NCI-H460 (cell line): ENCODE results near the gene SETD1A. TPM values are rescaled to one million over a fixed set of nuclear protein-coding genes. Genes with fewer than 3 reads are reported as not detected.

Experiments
- DNase-seq: peaks from one replicate; pipeline ENCODE4 v3.0.0-alpha.2; 2016; ENCODE audit warnings: low read depth; ENCODE audit errors: extremely low read depth
- total RNA-seq: library from RNA; depleted of rRNA; stranded (reverse); fragments of >200 nt; shearing (Covaris generic); gene quantifications from 2 replicates; pipeline ENCODE4 v1.2.3, GENCODE V29; 2014

SETD1A gene
- total RNA-seq, 1 experiment from 2014 or later: 5.0 TPM

DNA sequence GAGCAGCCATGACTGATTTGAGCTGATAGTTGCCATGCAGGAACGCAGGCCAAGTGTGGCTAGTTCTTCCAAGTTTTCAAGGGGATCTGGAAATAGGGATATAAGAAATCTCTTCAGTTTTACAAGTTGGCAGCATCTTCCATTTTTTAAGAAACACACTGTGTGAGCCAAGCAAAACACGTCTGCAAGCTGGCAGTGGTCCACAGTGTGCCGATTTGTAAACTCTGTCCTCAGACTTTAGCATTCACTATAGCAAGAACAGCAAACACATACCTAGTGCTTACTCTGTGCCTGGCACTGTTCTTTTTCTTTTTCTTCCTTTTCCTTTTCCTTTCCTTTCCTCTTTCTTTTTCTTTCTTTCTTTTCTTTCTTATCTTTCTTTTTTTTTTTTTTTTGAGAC, 5.8 kb upstream of the SETD1A start:
- no peak for DNase-seq

DNA sequence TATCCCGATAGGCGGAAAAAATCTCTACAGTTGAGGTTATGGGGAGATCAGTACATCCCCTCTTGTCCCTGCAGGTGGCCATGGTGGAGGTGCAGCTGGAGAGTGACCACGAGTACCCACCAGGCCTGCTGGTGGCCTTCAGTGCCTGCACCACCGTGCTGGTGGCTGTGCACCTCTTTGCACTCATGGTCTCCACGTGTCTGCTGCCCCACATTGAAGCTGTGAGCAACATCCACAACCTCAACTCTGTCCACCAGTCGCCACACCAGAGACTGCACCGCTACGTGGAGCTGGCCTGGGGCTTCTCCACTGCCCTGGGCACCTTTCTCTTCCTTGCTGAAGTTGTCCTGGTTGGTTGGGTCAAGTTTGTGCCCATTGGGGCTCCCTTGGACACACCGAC, 4.4 kb upstream of the SETD1A start:
- DNase-seq: no peak

DNA sequence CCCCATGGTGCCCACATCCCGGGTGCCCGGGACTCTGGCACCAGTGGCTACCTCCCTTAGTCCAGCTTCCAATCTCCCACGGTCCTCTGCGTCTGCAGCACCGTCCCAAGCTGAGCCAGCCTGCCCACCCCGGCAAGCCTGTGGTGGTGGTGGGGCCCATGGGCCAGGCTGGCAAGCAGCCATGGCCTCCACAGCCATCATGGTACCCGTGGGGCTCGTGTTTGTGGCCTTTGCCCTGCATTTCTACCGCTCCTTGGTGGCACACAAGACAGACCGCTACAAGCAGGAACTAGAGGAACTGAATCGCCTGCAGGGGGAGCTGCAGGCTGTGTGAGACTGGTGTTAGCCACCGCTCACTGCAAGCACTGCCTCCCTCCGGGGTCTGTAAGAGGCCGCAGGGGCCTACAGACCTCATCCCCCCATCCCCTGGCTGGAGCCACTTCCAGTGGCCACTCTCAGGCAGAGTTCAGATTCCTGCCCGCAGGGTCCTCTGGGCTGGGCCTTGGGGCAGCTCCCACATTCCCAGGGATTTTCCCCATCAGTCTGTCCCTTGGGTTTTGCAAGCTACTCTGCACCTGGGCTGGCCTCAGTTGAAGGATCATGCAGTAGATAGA, 3.9 kb upstream of the SETD1A start:
- peak; percentile 74 for DNase-seq

DNA sequence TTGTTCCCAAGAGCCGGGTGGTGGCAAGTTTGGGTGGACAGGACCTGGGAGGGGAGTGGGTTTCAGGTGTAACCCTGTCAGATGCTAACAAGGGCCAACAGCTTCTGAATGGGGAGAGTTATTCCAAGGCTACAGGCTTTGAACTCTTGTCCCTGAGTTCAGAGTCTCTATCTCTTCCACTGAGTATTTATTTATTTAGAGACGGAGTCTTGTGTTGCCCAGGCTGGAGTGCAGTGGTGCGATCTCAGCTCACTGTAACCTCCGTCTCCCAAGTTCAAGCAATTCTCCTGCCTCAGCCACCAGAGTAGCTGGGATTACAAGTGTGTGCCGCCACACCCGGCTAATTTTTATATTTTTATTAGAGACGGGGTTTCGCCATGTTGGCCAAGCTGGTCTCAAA, 2.6 kb upstream of the SETD1A start:
- no peak for DNase-seq

DNA sequence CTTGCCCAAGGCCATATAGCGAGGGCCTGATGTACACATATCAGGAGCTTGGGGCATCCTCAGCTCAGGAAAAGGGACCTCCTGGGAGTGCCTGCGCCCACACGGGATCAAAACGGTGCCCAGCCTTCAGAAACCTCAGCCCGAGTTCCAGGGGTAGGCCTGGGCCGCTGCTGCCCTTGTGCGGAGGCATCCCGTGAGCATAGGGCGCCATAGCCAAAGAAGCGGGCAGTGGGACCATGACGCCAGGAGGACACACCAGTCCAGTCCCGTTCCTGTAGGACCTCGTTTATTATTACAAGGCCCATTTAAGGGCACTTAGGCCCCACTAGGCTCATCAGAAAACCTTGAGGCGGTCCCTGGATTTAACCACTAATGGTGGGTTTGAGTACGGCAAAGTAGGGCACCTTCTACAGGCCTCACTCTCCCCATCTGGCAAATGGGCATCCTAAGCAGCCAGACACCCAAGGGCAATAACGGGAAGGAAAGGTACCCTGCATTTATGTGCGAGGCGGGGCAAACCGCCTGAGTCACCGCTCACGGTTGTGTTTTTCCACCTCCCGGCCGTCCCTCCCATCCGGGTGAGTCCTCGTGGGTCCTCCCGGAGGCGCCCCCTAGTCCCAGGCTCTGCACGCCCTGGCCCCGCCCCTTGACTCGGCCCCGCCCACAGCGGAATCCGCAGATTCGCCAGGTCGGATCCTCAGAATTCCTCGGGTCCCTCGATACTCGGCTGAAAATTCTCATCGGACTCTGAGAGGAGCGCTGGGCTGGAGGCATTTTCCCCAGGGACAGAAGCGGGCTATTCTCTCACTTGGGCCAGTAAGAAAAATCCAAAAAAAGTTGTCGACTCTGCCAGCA, 726 bp upstream of the SETD1A start:
- DNase-seq: peak; percentile 77

DNA sequence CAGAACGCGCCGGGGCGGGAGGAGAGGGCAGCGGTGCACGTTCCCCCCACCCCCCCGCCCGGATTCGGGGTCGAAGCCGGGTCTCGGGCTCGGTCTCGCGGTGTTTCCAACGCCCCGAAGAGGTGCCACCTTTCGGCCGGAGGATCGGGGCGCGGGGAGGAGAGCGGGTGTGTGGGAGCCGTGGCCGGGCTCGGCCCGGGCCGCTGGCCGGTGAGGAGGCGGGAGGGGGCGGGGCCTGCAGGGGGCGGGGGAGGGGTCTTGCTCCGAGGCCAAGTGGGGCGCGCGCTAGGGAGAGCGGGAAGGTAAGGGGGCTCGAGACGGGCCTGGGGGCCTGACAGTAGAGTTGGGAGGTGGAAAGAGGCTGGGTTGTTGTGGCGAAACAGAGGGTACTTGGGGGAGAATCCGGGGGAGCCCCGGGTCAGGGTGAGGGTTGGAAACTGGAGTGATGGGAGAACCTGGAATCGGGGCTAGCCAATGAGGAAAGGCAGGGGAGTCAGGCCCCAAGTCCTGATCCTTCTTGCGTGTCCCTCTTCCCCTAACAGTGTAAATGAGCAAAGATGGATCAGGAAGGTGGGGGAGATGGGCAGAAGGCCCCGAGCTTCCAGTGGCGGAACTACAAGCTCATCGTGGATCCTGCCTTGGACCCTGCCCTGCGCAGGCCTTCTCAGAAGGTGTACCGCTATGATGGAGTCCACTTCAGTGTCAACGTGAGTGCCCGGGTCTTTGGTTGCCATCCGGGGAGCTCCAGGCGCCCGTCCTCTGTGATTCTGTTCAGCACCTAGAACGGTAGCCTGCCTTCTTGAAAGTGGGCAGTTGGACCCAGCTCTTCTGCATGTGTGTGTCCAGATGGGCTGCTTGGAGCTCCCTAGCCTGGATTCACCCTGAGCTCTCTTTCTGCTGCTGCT, 873 bp downstream of the SETD1A start:
- peak; percentile 33 for DNase-seq

DNA sequence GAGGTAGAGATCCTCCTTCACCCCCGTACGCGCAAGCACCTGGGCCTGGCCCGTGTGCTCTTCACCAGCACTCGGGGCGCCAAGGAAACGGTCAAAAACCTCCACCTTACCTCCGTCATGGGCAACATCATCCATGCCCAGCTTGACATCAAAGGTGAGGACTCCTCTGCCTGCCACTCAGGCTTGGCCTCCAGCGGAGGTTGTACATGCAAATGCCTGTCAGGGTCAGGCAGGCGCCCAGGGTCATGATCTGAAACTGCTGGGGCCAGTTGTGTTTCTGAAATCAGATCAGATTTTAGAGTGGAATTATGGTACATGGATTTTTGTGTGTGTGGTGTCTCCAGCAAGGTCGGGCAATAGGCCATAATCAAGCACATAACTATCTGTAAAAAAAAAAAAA, 3.8 kb downstream of the SETD1A start:
- DNase-seq: no peak

DNA sequence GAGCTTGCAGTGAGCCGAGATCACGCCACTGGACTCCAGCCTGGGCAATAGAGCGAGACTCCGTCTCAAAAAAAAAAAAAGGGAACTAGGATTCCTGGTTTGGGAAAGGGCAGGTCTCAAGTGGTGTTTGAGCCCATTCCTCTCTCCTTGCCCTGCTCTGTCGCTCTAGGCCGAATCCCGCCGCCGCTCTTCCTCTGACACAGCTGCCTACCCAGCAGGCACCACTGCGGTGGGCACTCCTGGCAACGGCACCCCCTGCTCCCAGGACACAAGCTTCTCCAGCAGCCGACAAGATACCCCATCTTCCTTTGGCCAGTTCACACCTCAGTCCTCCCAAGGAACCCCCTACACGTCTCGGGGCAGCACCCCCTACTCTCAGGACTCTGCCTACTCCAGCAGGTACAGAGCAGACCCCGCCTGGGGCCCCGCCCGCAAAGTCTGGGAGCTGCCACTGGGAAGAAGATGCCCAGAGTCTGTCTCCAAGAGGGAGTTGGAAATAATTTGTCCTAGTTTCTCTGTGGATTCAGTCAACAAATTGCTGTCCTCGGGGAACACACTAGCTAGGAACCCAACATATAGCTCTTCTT, 6.5 kb downstream of the SETD1A start:
- DNase-seq: no peak

DNA sequence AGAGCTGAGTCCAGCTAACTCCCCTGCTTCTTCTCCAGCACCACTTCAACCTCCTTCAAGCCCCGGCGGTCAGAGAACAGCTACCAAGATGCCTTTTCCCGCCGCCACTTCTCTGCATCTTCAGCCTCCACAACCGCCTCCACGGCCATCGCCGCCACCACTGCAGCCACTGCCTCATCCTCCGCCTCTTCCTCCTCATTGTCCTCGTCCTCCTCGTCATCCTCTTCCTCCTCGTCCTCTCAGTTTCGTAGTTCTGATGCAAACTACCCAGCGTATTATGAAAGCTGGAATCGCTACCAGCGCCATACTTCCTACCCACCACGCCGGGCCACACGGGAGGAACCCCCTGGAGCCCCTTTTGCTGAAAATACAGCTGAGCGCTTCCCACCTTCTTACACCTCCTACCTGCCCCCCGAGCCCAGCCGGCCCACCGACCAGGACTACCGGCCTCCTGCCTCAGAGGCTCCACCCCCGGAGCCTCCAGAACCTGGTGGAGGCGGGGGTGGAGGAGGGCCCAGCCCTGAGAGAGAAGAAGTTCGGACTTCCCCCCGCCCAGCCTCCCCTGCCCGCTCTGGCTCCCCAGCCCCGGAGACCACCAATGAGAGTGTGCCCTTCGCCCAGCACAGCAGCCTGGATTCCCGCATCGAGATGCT, 7.1 kb downstream of the SETD1A start:
- DNase-seq: no peak

DNA sequence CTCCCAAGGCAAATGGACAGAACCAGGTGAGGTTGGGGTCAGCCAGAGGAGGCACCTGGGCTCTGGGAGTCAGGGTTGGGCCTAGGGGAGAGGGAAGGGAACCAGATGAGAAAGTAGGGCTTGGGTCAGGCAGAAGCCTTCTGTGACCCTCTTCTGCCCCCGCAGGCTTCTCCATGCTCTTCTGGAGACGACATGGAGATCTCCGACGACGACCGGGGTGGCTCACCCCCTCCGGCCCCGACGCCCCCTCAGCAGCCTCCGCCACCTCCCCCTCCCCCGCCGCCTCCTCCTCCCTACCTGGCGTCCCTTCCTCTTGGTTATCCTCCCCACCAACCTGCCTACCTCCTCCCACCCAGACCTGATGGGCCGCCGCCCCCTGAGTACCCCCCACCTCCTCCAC, 7.9 kb downstream of the SETD1A start:
- DNase-seq: no peak

DNA sequence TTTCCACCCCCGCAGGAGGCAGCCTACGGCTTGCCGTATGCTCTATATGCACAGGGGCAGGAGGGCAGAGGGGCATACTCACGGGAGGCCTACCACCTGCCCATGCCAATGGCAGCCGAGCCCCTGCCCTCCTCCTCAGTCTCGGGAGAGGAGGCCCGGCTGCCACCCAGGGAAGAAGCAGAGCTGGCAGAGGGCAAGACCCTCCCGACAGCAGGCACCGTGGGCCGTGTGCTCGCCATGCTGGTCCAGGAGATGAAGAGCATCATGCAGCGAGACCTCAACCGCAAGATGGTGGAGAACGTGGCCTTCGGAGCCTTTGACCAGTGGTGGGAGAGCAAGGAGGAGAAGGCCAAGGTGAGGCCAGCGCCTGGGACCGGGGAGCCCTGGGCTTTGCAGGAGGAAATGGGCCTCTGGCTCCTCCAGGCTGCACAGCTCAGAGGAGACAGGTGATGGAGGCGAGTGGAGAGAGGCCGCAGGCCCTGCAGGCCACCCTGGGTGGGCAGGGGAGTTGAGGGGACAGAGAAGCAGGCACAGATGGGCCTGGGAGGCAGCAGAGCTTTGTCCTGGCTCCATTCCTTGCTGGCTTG, 8.6 kb downstream of the SETD1A start:
- DNase-seq: no peak

DNA sequence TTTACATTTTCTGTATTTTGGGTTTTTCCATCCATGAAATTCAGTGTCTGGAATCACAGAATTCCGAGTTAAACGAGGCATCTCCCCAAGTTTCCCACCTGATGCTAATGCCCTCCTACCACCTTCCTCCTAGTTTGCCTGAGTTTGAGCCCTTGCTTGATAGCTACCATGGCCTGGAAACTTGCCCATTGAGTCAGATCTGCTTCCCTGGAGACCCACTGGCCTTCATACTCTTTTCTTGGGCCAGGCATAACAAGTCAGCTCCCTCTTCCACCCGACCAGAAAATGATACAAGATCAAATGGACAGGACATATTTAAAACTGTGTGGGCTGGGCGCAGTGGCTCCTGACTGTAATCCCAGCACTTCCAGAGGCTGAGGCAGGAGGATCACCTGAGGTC, 10.2 kb downstream of the SETD1A start:
- no peak for DNase-seq

DNA sequence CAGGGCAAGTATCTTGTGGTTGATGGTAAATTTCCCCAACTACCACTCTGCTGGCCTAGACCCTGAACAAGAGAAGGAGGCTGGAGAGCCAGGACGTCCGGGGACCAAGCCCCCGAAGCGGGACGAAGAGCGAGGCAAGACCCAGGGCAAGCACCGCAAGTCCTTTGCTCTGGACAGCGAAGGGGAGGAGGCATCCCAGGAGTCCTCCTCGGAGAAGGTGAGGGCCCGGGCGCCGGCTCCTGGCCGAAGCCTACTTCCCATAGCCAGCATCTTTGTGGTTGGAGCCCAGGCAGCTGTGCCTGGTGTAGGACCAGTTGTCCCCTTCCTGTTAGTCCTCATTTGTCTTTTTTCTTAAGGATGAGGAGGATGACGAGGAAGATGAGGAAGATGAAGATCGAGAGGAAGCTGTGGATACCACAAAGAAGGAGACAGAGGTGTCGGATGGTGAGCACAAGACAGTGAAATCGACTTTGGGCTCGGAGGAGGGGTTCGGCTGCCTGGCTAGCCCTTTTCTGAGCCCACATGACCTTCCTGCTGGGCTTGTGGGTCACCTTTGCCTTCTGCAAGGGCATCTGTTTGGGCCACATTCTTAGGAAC, 11.8 kb downstream of the SETD1A start:
- no peak for DNase-seq

DNA sequence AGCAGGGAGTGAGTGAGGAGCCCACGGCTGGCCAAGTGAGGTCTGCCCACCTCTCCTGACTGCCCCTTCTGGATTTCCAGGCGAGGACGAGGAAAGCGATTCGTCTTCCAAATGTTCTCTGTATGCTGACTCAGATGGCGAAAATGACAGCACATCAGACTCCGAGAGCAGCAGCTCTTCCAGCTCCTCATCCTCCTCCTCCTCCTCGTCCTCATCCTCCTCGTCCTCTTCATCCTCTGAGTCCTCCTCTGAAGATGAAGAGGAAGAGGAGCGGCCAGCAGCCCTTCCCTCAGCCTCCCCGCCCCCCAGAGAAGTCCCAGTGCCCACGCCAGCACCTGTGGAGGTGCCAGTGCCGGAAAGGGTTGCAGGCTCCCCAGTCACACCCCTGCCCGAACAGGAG, 13.7 kb downstream of the SETD1A start:
- no peak for DNase-seq

DNA sequence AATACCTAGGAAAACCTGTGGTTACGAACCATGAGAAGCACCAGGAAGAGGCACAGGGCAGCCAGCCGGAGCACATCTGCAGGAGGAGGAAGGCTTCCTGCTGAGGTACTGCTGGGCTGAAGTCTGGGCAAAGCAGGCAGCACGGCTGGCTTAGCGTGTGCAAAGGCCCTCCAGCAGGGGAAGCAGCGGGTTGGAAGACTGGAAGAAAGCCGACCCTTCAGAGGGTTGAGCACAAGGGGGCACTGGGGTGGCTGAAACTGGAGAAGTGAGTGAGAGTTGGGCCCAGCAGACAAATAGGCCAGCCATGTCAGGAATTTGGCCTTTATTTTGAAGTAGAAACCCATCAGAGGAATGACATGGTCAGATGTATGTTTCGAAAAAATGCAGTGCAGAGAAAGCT, 15.3 kb downstream of the SETD1A start:
- no peak for DNase-seq

DNA sequence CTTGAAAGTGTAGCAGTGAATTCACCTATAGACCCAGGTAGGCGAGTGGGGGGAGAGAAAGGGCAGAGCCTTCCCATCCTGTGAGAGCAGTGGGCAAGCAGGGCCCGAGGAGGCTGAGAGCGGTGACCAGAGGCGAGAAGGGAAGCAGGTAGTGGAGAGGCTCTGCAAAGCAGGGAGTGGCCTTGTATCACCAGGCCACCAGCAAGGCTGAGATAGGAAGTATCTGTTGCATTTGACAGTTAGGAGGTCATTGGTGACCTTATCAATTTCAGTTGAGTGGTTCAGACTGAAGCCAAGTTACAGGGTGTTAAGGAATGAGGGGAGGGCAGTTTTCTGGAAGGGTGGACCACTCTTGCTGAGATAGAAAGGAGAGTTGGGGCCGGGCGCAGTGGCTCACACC, 16.8 kb downstream of the SETD1A start:
- no peak for DNase-seq

DNA sequence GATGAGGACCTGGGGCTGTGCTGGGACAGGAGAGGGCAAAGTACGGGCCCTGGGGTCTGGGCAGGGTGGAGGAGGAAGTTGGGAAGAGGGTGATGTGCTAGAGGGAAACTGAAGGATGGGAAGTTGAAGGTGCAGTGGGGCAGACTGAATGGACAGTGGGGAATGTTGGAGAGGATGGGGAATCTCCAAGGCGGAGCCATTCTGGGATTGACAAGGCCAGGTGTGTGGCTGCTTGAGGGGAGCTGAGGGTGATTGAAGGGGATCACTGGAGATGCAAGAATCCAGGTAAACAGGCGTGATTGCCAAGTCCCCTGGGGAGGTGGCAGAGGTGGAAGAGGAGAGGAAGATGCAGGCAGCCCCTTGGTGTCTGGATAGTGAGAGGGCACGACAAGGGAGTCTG, 18.9 kb downstream of the SETD1A start:
- no peak for DNase-seq

DNA sequence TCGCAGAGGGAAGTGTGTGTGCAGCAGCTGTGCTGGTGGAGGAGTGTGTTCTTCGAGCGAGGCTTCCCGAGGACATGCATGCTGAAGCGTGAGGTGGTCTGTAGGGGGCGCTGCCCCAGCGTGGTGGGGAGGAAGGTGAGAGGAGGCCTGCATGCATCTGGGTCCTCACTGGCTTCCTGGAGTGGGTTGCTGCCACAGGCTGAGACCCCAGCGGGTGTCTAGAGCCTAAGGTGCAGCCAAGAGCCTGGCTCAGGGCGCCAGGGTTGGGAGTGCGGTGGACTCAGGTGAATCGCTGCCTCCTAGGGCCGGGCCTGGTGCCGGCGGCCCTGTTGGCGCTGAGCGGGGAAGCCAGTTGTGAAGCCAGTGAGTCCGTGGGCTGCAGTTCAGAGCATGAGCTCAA, 19.9 kb downstream of the SETD1A start:
- DNase-seq: no peak

DNA sequence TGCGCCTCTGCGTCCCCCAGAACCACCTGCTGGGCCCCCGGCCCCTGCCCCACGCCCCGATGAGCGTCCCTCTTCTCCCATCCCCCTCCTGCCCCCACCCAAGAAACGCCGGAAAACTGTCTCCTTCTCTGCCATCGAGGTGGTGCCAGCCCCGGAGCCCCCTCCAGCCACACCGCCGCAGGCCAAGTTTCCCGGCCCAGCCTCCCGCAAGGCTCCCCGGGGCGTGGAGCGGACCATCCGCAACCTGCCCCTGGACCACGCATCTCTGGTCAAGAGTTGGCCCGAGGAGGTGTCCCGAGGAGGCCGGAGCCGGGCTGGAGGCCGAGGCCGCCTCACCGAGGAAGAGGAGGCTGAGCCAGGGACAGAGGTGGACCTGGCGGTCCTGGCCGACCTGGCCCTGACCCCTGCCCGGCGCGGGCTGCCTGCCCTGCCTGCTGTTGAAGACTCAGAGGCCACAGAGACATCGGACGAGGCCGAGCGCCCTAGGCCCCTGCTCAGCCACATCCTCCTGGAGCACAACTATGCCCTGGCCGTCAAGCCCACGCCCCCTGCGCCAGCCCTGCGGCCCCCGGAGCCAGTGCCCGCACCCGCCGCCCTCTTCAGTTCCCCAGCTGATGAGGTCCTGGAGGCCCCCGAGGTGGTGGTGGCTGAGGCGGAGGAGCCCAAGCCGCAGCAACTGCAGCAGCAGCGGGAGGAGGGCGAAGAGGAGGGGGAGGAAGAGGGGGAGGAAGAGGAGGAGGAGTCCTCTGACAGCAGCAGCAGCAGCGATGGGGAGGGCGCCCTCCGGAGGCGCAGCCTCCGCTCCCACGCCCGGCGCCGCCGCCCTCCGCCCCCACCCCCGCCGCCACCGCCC, 21.8 kb downstream of the SETD1A start:
- DNase-seq: no peak
